Calu3 (cell line): ENCODE data around the gene GATAD2A. TPM values are rescaled to one million over a fixed set of nuclear protein-coding genes. Genes with fewer than 3 reads are reported as not detected.

ENCODE experiments used
- BruUV-seq: library from RNA; stranded (reverse); fragments of 400-500 nt; replicated peaks from 2 replicates; lab custom pipeline; 2021; lab: Mats Ljungman, UMichigan
- CTCF ChIA-PET: fragments of 300-600 bp; sonication (Branson Sonifier 250); formaldehyde crosslinking; loops from one replicate; lab custom pipeline; 2022; ENCODE audit warnings: antibody characterized with exemption; lab: Charles Lee
- DNase-seq: peaks from one replicate; pipeline ENCODE4 v3.0.0; 2022
- H3K27ac Mint-ChIP-seq: one replicate; pipeline ENCODE4 v1.8.0; 2022; ENCODE audit warnings: mixed read lengths; ENCODE audit not compliant: unreplicated experiment
- H3K27me3 Mint-ChIP-seq: one replicate; pipeline ENCODE4 v1.8.0; 2022; ENCODE audit warnings: mixed read lengths; ENCODE audit not compliant: unreplicated experiment
- H3K36me3 Mint-ChIP-seq: one replicate; pipeline ENCODE4 v1.8.0; 2022; ENCODE audit warnings: mild to moderate bottlenecking, moderate library complexity, mixed read lengths; ENCODE audit not compliant: insufficient read depth, unreplicated experiment
- H3K4me1 Mint-ChIP-seq: one replicate; pipeline ENCODE4 v1.8.0; 2022; ENCODE audit warnings: mild to moderate bottlenecking, low read depth, mixed read lengths; ENCODE audit not compliant: unreplicated experiment
- H3K4me3 Mint-ChIP-seq: one replicate; pipeline ENCODE4 v1.8.0; 2022; ENCODE audit warnings: mild to moderate bottlenecking, low read depth, moderate library complexity, mixed read lengths; ENCODE audit not compliant: unreplicated experiment
- H3K9me3 Mint-ChIP-seq: one replicate; pipeline ENCODE4 v1.8.0; 2022; ENCODE audit warnings: low read depth, mixed read lengths; ENCODE audit not compliant: unreplicated experiment
- CTCF ChIP-seq: fragments of 200-600 bp; IDR thresholded peaks from one replicate; pipeline ENCODE4 v1.8.0; 2022; ENCODE audit warnings: antibody characterized with exemption; ENCODE audit not compliant: unreplicated experiment
- intact Hi-C: fragments of 100-400 bp; cut with micrococcal nuclease; formaldehyde crosslinking; loops from one replicate; pipeline ENCODE4 v1.10.0; 2022; ENCODE audit not compliant: unreplicated experiment
- total RNA-seq: library from RNA; stranded (reverse); gene quantifications from 2 replicates; pipeline ENCODE4 v1.2.3, GENCODE V29; 2022

The GATAD2A gene
- total RNA-seq, 1 experiment from 2014 or later = 79.8 TPM

- no peak for DNase-seq
- CTCF ChIA-PET = interaction anchor here (0.6 kb wide), 1 partner anchor 220 kb away, joined by 7 read pairs; no protein-coding TSS in a partner anchor
- Mint-ChIP-seq H3K27ac (no peak overlapping the region), H3K4me3 (no peak overlapping the region), H3K36me3 (peaks cover 4% of the 10 kb centered on the region), H3K9me3 (no peaks in the 10 kb centered on the region), H3K27me3 (peaks cover 14% of the 10 kb centered on the region), H3K4me1 (no peaks in the 10 kb centered on the region)
- intact Hi-C loops = no loop called here
- no peak for TF ChIP-seq CTCF
- BruUV-seq = no TSS peak
Measured at GRCh38 chr19:19546751-19547162, 141.3 kb downstream of the GATAD2A start.

GRCh38 chr19:19547674-19548336, 142.3 kb downstream of the GATAD2A start:
- DNase-seq = no peak
- no TSS peak for BruUV-seq
- Mint-ChIP-seq H3K4me3 (no peak overlapping the region), H3K36me3 (peaks cover 4% of the 10 kb centered on the region), H3K27me3 (peaks cover 14% of the 10 kb centered on the region), H3K4me1 (no peaks in the 10 kb centered on the region), H3K27ac (no peak overlapping the region), H3K9me3 (no peaks in the 10 kb centered on the region)
- no peak for TF ChIP-seq CTCF
- CTCF ChIA-PET = interaction anchor here (0.5 to 0.6 kb wide), 3 partner anchors 11 to 868 kb away, joined by 7 to 12 read pairs (median 8); no protein-coding TSS in a partner anchor
- intact Hi-C loops = no loop called here

- H3K27me3 Mint-ChIP-seq = peaks cover 14% of the 10 kb centered on the region
- no peaks in the 10 kb centered on the region for H3K4me1 Mint-ChIP-seq
- H3K9me3 Mint-ChIP-seq = no peaks in the 10 kb centered on the region
- DNase-seq = no peak
- no peak for TF ChIP-seq CTCF
- CTCF ChIA-PET = interaction anchor here (0.9 kb wide), 1 partner anchor 17 kb away, joined by 4 read pairs; no protein-coding TSS in a partner anchor
- H3K27ac Mint-ChIP-seq = no peak overlapping the region
- peaks cover 4% of the 10 kb centered on the region for H3K36me3 Mint-ChIP-seq
- intact Hi-C loops = no loop called here
- H3K4me3 Mint-ChIP-seq = no peak overlapping the region
- no TSS peak for BruUV-seq
Measured at GRCh38 chr19:19548915-19549759, 143.7 kb downstream of the GATAD2A start.

- Mint-ChIP-seq H3K4me3 (no peak overlapping the region), H3K27ac (no peak overlapping the region), H3K4me1 (no peaks in the 10 kb centered on the region), H3K9me3 (no peaks in the 10 kb centered on the region), H3K36me3 (peaks cover 4% of the 10 kb centered on the region), H3K27me3 (peaks cover 14% of the 10 kb centered on the region)
- no peak for TF ChIP-seq CTCF
- CTCF ChIA-PET = no interaction called here
- intact Hi-C loops = loop anchor here (10.0 kb wide), 1 partner anchor 55 kb away; no protein-coding TSS in a partner anchor
- DNase-seq = no peak
- BruUV-seq = no TSS peak
Measured at GRCh38 chr19:19549804-19550464, 144.5 kb downstream of the GATAD2A start.
